SK-N-SH treated with all-trans-retinoic acid at 6 μM for 48 hours (cell line): Measurements from ENCODE around the gene NPAS3.

Source experiments
- ATAC-seq: fragments of 200-7000 bp; cut with Tn5 transposase; 3 replicates; pipeline ENCODE4 v1.9.1; 2020; ENCODE audit warnings: mild to moderate bottlenecking, moderate library complexity
- ARNTL ChIP-seq: fragments of 450-650 bp; formaldehyde crosslinking; IDR thresholded peaks from 2 replicates; pipeline ENCODE4 v1.5.0; 2020; ENCODE audit warnings: low read depth, mild to moderate bottlenecking, moderate library complexity, borderline replicate concordance
- BACH2 ChIP-seq: fragments of 250-450 bp; sonication (Bioruptor Pico); IDR thresholded peaks from 2 replicates; pipeline ENCODE4 v1.9.0; 2021; ENCODE audit warnings: mild to moderate bottlenecking, borderline replicate concordance
- CSDC2 ChIP-seq: fragments of 250-450 bp; sonication (Bioruptor Pico); IDR thresholded peaks from 2 replicates; pipeline ENCODE4 v1.5.0; 2020; ENCODE audit warnings: mild to moderate bottlenecking, moderate library complexity
- ESRRG ChIP-seq: fragments of 250-450 bp; sonication (Bioruptor Pico); IDR thresholded peaks from 2 replicates; pipeline ENCODE4 v1.6.1; 2021; ENCODE audit warnings: mild to moderate bottlenecking
- GLIS3 ChIP-seq: fragments of 250-450 bp; sonication (Bioruptor Pico); IDR thresholded peaks from 2 replicates; pipeline ENCODE4 v1.5.0; 2020; ENCODE audit warnings: mild to moderate bottlenecking, moderate library complexity
- OSR1 ChIP-seq: fragments of 250-450 bp; sonication (Bioruptor Pico); IDR thresholded peaks from 2 replicates; pipeline ENCODE4 v1.8.0; 2022; ENCODE audit warnings: moderate library complexity, mild to moderate bottlenecking, inconsistent platforms
- PPARA ChIP-seq: fragments of 250-450 bp; sonication (Bioruptor Pico); IDR thresholded peaks from 2 replicates; pipeline ENCODE4 v1.5.0; 2020; ENCODE audit warnings: mild to moderate bottlenecking, borderline replicate concordance
- RARB ChIP-seq: fragments of 250-450 bp; sonication (Bioruptor Pico); IDR thresholded peaks from 2 replicates; pipeline ENCODE4 v1.8.0; 2021; ENCODE audit warnings: mild to moderate bottlenecking, moderate library complexity
- SNAI2 ChIP-seq: fragments of 250-450 bp; sonication (Bioruptor Pico); IDR thresholded peaks from 2 replicates; pipeline ENCODE4 v1.5.0; 2020; ENCODE audit warnings: mild to moderate bottlenecking, moderate library complexity
- TCF4 ChIP-seq: fragments of 250-450 bp; sonication (Bioruptor Pico); IDR thresholded peaks from 2 replicates; pipeline ENCODE4 v1.8.0; 2021; ENCODE audit warnings: mild to moderate bottlenecking, moderate library complexity, borderline replicate concordance
- TOX ChIP-seq: fragments of 250-450 bp; sonication (Bioruptor Pico); IDR thresholded peaks from 2 replicates; pipeline ENCODE4 v1.8.0; 2021; ENCODE audit warnings: mild to moderate bottlenecking, moderate library complexity, borderline replicate concordance
- ZC3H10 ChIP-seq: fragments of 250-450 bp; sonication (Bioruptor Pico); IDR thresholded peaks from 2 replicates; pipeline ENCODE4 v1.5.1; 2021; ENCODE audit warnings: mild to moderate bottlenecking, moderate library complexity
- ZFP3 ChIP-seq: fragments of 250-450 bp; sonication (Bioruptor Pico); IDR thresholded peaks from 2 replicates; pipeline ENCODE4 v1.5.0; 2020; ENCODE audit warnings: mild to moderate bottlenecking, moderate library complexity
- ZNF565 ChIP-seq: fragments of 450-650 bp; formaldehyde crosslinking; conservative IDR thresholded peaks from 2 replicates; pipeline ENCODE4 v1.5.0; 2020; ENCODE audit warnings: low read depth, mild to moderate bottlenecking, moderate library complexity
- ZNF70 ChIP-seq: fragments of 450-650 bp; formaldehyde crosslinking; IDR thresholded peaks from 2 replicates; pipeline ENCODE4 v1.5.0; 2020; ENCODE audit warnings: mild to moderate bottlenecking, moderate library complexity
- ZNF8 ChIP-seq: fragments of 450-650 bp; formaldehyde crosslinking; IDR thresholded peaks from 2 replicates; pipeline ENCODE4 v1.5.0; 2020; ENCODE audit warnings: mild to moderate bottlenecking, moderate library complexity
- TF ChIP-seq, protein P1 (sequence below): fragments of 250-450 bp; sonication (Bioruptor Pico); IDR thresholded peaks from 2 replicates; pipeline ENCODE4 v1.8.0; 2020; ENCODE audit warnings: mild to moderate bottlenecking, moderate library complexity, borderline replicate concordance
- TF ChIP-seq, protein P2 (sequence below): fragments of 250-450 bp; sonication (Bioruptor Pico); IDR thresholded peaks from 2 replicates; pipeline ENCODE4 v1.8.0; 2021; ENCODE audit warnings: low read depth, mild to moderate bottlenecking, moderate library complexity, borderline replicate concordance
- TF ChIP-seq, protein P3 (sequence below): fragments of 250-450 bp; sonication (Bioruptor Pico); IDR thresholded peaks from 2 replicates; pipeline ENCODE4 v1.5.1; 2021; ENCODE audit warnings: mild to moderate bottlenecking, moderate library complexity
- TF ChIP-seq, protein P4 (sequence below): fragments of 250-450 bp; sonication (Bioruptor Pico); IDR thresholded peaks from 2 replicates; pipeline ENCODE4 v1.5.0; 2020; ENCODE audit warnings: mild to moderate bottlenecking, moderate library complexity
- TF ChIP-seq, protein P5 (sequence below): fragments of 250-450 bp; sonication (Bioruptor Pico); IDR thresholded peaks from 2 replicates; pipeline ENCODE4 v1.5.1; 2020; ENCODE audit warnings: low read depth, mild to moderate bottlenecking, moderate library complexity

The NPAS3 gene

DNA sequence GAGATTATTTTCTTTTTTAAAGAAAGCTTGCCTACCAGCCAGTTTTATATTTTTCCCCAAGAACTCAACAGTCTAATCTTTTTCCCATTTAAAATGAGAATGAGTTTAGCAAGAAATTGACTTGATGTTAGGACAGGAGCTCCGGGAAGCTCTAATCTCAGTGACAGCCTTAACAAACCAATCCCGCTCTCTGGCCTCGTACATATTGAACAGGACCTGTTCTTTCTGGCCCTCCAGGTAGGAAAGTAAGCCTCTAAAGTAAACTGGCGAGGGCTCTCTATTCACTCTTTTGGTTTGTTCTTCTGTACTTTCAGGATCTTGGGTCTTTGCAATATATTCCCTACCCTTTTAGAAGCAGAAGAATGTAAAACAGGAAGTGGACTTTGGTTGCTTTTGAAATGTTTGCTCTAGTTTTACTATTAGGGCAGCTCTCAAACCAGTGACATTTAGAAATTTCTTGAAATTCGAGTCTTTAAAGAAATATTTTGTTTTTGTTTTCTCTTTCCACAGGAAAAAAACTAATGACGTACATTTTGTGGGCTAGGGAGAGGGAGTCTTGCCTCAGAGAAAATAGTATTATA lies 17.9 kb upstream of the NPAS3 start:
- TF ChIP-seq TOX (no peak), ESRRG (CRISPR knock-in tag) (no peak), ZFP3 (CRISPR knock-in tag) (no peak), CSDC2 (CRISPR knock-in tag) (no peak), TCF4 (CRISPR knock-in tag) (no peak), ZNF70 (CRISPR knock-in tag) (no peak), RARB (no peak), ZC3H10 (CRISPR knock-in tag) (no peak), BACH2 (CRISPR knock-in tag) (no peak)
- TF ChIP-seq, protein P1, sequence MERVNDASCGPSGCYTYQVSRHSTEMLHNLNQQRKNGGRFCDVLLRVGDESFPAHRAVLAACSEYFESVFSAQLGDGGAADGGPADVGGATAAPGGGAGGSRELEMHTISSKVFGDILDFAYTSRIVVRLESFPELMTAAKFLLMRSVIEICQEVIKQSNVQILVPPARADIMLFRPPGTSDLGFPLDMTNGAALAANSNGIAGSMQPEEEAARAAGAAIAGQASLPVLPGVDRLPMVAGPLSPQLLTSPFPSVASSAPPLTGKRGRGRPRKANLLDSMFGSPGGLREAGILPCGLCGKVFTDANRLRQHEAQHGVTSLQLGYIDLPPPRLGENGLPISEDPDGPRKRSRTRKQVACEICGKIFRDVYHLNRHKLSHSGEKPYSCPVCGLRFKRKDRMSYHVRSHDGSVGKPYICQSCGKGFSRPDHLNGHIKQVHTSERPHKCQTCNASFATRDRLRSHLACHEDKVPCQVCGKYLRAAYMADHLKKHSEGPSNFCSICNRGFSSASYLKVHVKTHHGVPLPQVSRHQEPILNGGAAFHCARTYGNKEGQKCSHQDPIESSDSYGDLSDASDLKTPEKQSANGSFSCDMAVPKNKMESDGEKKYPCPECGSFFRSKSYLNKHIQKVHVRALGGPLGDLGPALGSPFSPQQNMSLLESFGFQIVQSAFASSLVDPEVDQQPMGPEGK = no peak
- ATAC-seq = no peak

DNA sequence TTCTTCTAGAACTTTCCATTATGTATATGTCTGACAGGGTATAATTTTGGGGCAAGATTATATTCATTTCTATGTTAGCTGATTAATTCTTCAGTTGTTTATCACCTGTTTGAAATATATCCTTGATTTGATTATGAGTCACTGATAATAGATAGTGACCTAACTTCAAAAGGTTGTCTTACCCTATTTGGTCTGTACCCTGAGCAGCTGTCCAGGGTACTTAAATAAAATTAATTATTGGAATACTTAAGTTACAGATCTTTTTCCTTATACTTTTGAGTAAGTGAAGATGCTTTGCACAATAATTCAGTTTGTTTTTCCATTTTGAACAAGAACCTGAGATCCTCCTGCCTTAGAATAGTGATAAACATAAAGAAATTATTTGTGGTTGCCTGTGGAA lies 13.2 kb upstream of the NPAS3 start:
- no peak for ATAC-seq
- TF ChIP-seq, protein P2, sequence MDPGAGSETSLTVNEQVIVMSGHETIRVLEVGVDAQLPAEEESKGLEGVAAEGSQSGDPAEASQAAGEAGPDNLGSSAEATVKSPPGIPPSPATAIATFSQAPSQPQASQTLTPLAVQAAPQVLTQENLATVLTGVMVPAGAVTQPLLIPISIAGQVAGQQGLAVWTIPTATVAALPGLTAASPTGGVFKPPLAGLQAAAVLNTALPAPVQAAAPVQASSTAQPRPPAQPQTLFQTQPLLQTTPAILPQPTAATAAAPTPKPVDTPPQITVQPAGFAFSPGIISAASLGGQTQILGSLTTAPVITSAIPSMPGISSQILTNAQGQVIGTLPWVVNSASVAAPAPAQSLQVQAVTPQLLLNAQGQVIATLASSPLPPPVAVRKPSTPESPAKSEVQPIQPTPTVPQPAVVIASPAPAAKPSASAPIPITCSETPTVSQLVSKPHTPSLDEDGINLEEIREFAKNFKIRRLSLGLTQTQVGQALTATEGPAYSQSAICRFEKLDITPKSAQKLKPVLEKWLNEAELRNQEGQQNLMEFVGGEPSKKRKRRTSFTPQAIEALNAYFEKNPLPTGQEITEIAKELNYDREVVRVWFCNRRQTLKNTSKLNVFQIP (CRISPR knock-in tag) = no peak
- TF ChIP-seq RARB (no peak), ESRRG (CRISPR knock-in tag) (no peak), CSDC2 (CRISPR knock-in tag) (no peak), OSR1 (no peak), ZNF70 (CRISPR knock-in tag) (no peak), GLIS3 (CRISPR knock-in tag) (no peak), ZFP3 (CRISPR knock-in tag) (no peak), TCF4 (CRISPR knock-in tag) (no peak), ZNF8 (CRISPR knock-in tag) (no peak), BACH2 (CRISPR knock-in tag) (no peak), ARNTL (CRISPR knock-in tag) (no peak), SNAI2 (CRISPR knock-in tag) (no peak), TOX (no peak), PPARA (no peak), ZNF565 (CRISPR knock-in tag) (no peak)
- TF ChIP-seq, protein P3, sequence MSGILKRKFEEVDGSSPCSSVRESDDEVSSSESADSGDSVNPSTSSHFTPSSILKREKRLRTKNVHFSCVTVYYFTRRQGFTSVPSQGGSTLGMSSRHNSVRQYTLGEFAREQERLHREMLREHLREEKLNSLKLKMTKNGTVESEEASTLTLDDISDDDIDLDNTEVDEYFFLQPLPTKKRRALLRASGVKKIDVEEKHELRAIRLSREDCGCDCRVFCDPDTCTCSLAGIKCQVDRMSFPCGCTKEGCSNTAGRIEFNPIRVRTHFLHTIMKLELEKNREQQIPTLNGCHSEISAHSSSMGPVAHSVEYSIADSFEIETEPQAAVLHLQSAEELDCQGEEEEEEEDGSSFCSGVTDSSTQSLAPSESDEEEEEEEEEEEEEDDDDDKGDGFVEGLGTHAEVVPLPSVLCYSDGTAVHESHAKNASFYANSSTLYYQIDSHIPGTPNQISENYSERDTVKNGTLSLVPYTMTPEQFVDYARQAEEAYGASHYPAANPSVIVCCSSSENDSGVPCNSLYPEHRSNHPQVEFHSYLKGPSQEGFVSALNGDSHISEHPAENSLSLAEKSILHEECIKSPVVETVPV (CRISPR knock-in tag) = no peak
- TF ChIP-seq, protein P1 = no peak
- TF ChIP-seq, protein P4, sequence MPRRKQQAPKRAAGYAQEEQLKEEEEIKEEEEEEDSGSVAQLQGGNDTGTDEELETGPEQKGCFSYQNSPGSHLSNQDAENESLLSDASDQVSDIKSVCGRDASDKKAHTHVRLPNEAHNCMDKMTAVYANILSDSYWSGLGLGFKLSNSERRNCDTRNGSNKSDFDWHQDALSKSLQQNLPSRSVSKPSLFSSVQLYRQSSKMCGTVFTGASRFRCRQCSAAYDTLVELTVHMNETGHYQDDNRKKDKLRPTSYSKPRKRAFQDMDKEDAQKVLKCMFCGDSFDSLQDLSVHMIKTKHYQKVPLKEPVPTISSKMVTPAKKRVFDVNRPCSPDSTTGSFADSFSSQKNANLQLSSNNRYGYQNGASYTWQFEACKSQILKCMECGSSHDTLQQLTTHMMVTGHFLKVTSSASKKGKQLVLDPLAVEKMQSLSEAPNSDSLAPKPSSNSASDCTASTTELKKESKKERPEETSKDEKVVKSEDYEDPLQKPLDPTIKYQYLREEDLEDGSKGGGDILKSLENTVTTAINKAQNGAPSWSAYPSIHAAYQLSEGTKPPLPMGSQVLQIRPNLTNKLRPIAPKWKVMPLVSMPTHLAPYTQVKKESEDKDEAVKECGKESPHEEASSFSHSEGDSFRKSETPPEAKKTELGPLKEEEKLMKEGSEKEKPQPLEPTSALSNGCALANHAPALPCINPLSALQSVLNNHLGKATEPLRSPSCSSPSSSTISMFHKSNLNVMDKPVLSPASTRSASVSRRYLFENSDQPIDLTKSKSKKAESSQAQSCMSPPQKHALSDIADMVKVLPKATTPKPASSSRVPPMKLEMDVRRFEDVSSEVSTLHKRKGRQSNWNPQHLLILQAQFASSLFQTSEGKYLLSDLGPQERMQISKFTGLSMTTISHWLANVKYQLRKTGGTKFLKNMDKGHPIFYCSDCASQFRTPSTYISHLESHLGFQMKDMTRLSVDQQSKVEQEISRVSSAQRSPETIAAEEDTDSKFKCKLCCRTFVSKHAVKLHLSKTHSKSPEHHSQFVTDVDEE (CRISPR knock-in tag) = no peak
- TF ChIP-seq, protein P5, sequence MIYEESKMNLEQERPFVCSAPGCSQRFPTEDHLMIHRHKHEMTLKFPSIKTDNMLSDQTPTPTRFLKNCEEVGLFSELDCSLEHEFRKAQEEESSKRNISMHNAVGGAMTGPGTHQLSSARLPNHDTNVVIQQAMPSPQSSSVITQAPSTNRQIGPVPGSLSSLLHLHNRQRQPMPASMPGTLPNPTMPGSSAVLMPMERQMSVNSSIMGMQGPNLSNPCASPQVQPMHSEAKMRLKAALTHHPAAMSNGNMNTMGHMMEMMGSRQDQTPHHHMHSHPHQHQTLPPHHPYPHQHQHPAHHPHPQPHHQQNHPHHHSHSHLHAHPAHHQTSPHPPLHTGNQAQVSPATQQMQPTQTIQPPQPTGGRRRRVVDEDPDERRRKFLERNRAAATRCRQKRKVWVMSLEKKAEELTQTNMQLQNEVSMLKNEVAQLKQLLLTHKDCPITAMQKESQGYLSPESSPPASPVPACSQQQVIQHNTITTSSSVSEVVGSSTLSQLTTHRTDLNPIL (CRISPR knock-in tag) = no peak
